K562 (cell line): ENCODE results near the gene C2orf72. TPM values are rescaled to one million over a fixed set of nuclear protein-coding genes. Genes with fewer than 3 reads are reported as not detected.

Experiments used
- ATAC-seq: fragments of 200-7000 bp; cut with Tn5 transposase; 3 replicates; pipeline ENCODE4 v1.9.1; 2020; ENCODE audit warnings: moderate library complexity
- BruUV-seq: library from RNA; stranded (reverse); fragments of 400-500 nt; replicated peaks from 2 replicates; lab custom pipeline; 2021; lab: Mats Ljungman, UMichigan
- CTCF ChIA-PET: fragments of 300-600 bp; formaldehyde crosslinking; extraction: SDS; loops from one replicate; lab custom pipeline; 2021; ENCODE audit warnings: low intra/inter-chr PET ratio; lab: Yijun Ruan, JAX
- POLR2A ChIA-PET: fragments of 300-600, 350-650 bp; sonication (Branson Sonifier 250); formaldehyde crosslinking; extraction: SDS; loops from one replicate; lab custom pipeline; 2021; ENCODE audit warnings: antibody characterized with exemption, inconsistent platforms; lab: Yijun Ruan, JAX
- DNase-seq, 4 experiments: peaks; one replicate each; pipeline versions ENCODE4 v3.0.0 to v3.0.0-alpha.2; 2011 to 2018; ENCODE audit warnings: low spot score in 3 of 4, mixed read lengths in 3 of 4; ENCODE audit errors: extremely low read depth in 1 of 4
- FAIRE-seq: peaks from 2 replicates; lab custom pipeline; 2011; peaks lifted over from hg19 to GRCh38; lab: Jason Lieb, UNC
- H2AFZ ChIP-seq: 2 replicates; pipeline ENCODE4 v1.6.0; 2011; ENCODE audit warnings: low read depth, low read length, control low read depth, inconsistent platforms
- H3K27ac ChIP-seq: fragments of 200-600 bp; 3 replicates; pipeline ENCODE4 v1.8.0; 2011; ENCODE audit warnings: low read depth, mild to moderate bottlenecking, control low read depth, inconsistent platforms, low read length, moderate library complexity, mixed read lengths; ENCODE audit errors: extremely low read depth
- H3K27me3 ChIP-seq, 2 experiments: fragments of 300-600 bp in 1 of 2; 2 replicates in 1 of 2; 3 replicates in 1 of 2; pipeline versions ENCODE4 v1.6.0 to v1.8.0; 2011; ENCODE audit warnings: inconsistent platforms in 2 of 2, low read length in 2 of 2, mild to moderate bottlenecking in 1 of 2, mixed read lengths in 1 of 2, moderate library complexity in 1 of 2; ENCODE audit not compliant: control insufficient read depth in 2 of 2, insufficient read depth in 2 of 2
- H3K36me3 ChIP-seq: fragments of 300-600 bp; 3 replicates; pipeline ENCODE4 v1.8.0; 2011; ENCODE audit warnings: mild to moderate bottlenecking, low read length, inconsistent platforms; ENCODE audit not compliant: control insufficient read depth, insufficient read depth
- H3K4me1 ChIP-seq, 2 experiments: fragments of 200-600 bp in 1 of 2; replicated peaks in 1 of 2; 2 replicates in 1 of 2; 3 replicates in 1 of 2; pipeline versions ENCODE4 v1.5.1 to v1.8.0; 2011; ENCODE audit warnings: inconsistent platforms in 2 of 2, low read length in 2 of 2, mild to moderate bottlenecking in 1 of 2, mixed read lengths in 1 of 2, moderate library complexity in 1 of 2; ENCODE audit not compliant: control insufficient read depth in 2 of 2, insufficient read depth in 2 of 2
- H3K4me2 ChIP-seq: 2 replicates; pipeline ENCODE4 v1.6.1; 2011; ENCODE audit warnings: low read length, control low read depth, inconsistent platforms, mixed read lengths; ENCODE audit not compliant: insufficient read depth
- H3K4me3 ChIP-seq: fragments of 200-600 bp; sonication (generic), shearing (Covaris generic); 2 replicates; pipeline ENCODE4 v1.5.1; 2016; ENCODE audit warnings: control low read depth, inconsistent platforms
- H3K79me2 ChIP-seq: fragments of 200-600 bp; 3 replicates; pipeline ENCODE4 v1.8.0; 2011; ENCODE audit warnings: low read length, inconsistent platforms; ENCODE audit not compliant: control insufficient read depth, insufficient read depth
- H3K9ac ChIP-seq, 2 experiments: 2 replicates each; pipeline versions ENCODE4 v1.6.0 to v1.6.1; 2011; ENCODE audit warnings: low read depth in 2 of 2, low read length in 2 of 2, control low read depth in 1 of 2, inconsistent platforms in 1 of 2, mild to moderate bottlenecking in 1 of 2, mixed read lengths in 1 of 2; ENCODE audit not compliant: insufficient read depth in 1 of 2
- H3K9me1 ChIP-seq: one replicate; pipeline ENCODE4 v1.6.0; 2011; ENCODE audit warnings: inconsistent platforms, mild to moderate bottlenecking, low read length, moderate library complexity; ENCODE audit not compliant: control insufficient read depth, insufficient read depth
- H3K9me3 ChIP-seq: replicated peaks from 2 replicates; pipeline ENCODE4 v1.5.1; 2011; ENCODE audit warnings: low read depth, low read length, inconsistent platforms; ENCODE audit not compliant: control insufficient read depth, insufficient read depth
- H4K20me1 ChIP-seq: replicated peaks from 2 replicates; pipeline ENCODE4 v1.6.1; 2011; ENCODE audit warnings: low read length, inconsistent platforms, mixed read lengths; ENCODE audit not compliant: control insufficient read depth, insufficient read depth
- BMI1 ChIP-seq: fragments of 150-350 bp; IDR thresholded peaks from 2 replicates; pipeline ENCODE4 v1.6.1; 2014; ENCODE audit warnings: low read length
- ESRRA ChIP-seq: fragments of 450-650 bp; IDR thresholded peaks from 2 replicates; pipeline ENCODE4 v1.6.1; 2014; ENCODE audit warnings: low read depth, mild to moderate bottlenecking, moderate library complexity, borderline replicate concordance
- MEIS2 ChIP-seq: fragments of 450-650 bp; IDR thresholded peaks from 2 replicates; pipeline ENCODE4 v1.6.1; 2014; ENCODE audit warnings: mild to moderate bottlenecking; ENCODE audit not compliant: partially characterized antibody
- TAF7 ChIP-seq: fragments of 450-650 bp; IDR thresholded peaks from 2 replicates; pipeline ENCODE4 v1.6.1; 2016; ENCODE audit warnings: missing genetic modification characterization, missing compliant biosample characterization
- TFAM ChIP-seq: fragments of 250-450 bp; sonication (Bioruptor Pico); conservative IDR thresholded peaks from 2 replicates; pipeline ENCODE4 v1.5.0; 2021; ENCODE audit warnings: mild to moderate bottlenecking, moderate library complexity
- ZBTB33 ChIP-seq: sonication (generic); formaldehyde crosslinking; IDR thresholded peaks from 2 replicates; pipeline ENCODE4 v1.8.1; 2023; ENCODE audit warnings: mild to moderate bottlenecking, missing genetic modification reagents
- WGBS: fragments of 100-300 bp; shearing (Covaris generic); methylation state at CpG from one replicate; pipeline ENCODE4 v1.1.6; 2016; ENCODE audit warnings: low coverage, mixed read lengths; ENCODE audit not compliant: insufficient coverage; ENCODE audit errors: missing lambda C conversion rate; 5-methylcytosine and 5-hydroxymethylcytosine counted together
- in situ Hi-C: fragments of 300-500 bp; cut with MboI; formaldehyde crosslinking; loops from 4 replicates; pipeline ENCODE4 v1.15.0; 2018; ENCODE audit warnings: inconsistent platforms, mixed read lengths
- intact Hi-C: fragments of 100-400 bp; cut with micrococcal nuclease; formaldehyde crosslinking; loops from 2 replicates; pipeline ENCODE4 v1.14.2; 2022
- polyA plus RNA-seq, 8 experiments: library from polyadenylated mRNA; depleted of rRNA in 4 of 8; stranded (reverse) in 5 of 8; unstranded in 3 of 8; fragments of >200 nt; fragmentation: Nextera tagmentation in 2 of 8; fragmentation: Illumina TruSeq in 1 of 8; extraction: Ambion mirVana in 2 of 8; extraction: Trizol in 1 of 8; gene quantifications; 2 replicates each; pipeline versions ENCODE4 v1.2.1 to v1.2.3, GENCODE V29; 2011 to 2014; ENCODE audit warnings: inconsistent platforms in 1 of 8, missing spikeins in 1 of 8
- total RNA-seq, 7 experiments: library from RNA; depleted of rRNA in 6 of 7; stranded (reverse); fragments of >200 nt in 6 of 7; fragmentation: Illumina TruSeq in 2 of 7; extraction: Trizol in 2 of 7; gene quantifications; 2 replicates each; pipeline versions ENCODE4 v1.2.1 to v1.2.3, GENCODE V29; 2011 to 2021; ENCODE audit warnings: low replicate concordance in 1 of 7
- TF ChIP-seq, protein P1 (sequence below): fragments of 450-650 bp; formaldehyde crosslinking; IDR thresholded peaks from 2 replicates; pipeline ENCODE4 v1.4.0; 2020; ENCODE audit warnings: mild to moderate bottlenecking, moderate library complexity
- TF ChIP-seq, protein P2 (sequence below): sonication (generic); formaldehyde crosslinking; IDR thresholded peaks from 2 replicates; pipeline ENCODE4 v1.8.1; 2023; ENCODE audit warnings: missing genetic modification reagents, mild to moderate bottlenecking, borderline replicate concordance
- TF ChIP-seq, protein P3 (sequence below): fragments of 450-650 bp; IDR thresholded peaks from 2 replicates; pipeline ENCODE4 v1.6.1; 2016; ENCODE audit warnings: missing biosample characterization, missing genetic modification characterization

C2orf72 gene
- total and polyA plus RNA-seq, 9 of the 15 experiments (the other 6 are each of a cell fraction or from before 2014, with no cell fraction given), result 0.08 to 0.18 (median 0.11) TPM; not detected in 6

- TF ChIP-seq, protein P1, sequence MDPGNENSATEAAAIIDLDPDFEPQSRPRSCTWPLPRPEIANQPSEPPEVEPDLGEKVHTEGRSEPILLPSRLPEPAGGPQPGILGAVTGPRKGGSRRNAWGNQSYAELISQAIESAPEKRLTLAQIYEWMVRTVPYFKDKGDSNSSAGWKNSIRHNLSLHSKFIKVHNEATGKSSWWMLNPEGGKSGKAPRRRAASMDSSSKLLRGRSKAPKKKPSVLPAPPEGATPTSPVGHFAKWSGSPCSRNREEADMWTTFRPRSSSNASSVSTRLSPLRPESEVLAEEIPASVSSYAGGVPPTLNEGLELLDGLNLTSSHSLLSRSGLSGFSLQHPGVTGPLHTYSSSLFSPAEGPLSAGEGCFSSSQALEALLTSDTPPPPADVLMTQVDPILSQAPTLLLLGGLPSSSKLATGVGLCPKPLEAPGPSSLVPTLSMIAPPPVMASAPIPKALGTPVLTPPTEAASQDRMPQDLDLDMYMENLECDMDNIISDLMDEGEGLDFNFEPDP (CRISPR knock-in tag), result no peak
- TF ChIP-seq TFAM, result no peak
- TF ChIP-seq, all 486 proteins: peak for 0
These were observed 26.0 kb downstream of the C2orf72 start (continued) for GRCh38 chr2:231063347-231063746.

DNA sequence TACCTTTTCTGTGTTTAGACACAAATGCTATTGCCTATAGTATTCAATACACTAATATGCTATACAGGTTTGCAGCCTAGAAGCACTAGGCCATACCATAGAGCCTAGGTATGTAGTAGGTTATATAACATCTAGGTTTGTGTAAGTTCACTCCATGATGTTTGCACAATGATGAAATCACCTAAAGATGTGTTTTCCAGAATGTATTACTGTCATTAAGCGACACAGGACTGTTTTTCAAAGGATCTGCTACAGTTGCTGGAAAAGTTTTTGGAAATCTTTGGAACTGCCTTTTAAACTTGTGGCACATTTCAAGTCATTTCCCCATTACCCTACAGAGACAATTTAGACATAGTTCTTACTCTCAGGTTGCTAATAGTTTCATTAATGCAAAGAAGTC lies 28.6 kb downstream of the C2orf72 start:
- CTCF ChIA-PET, result no interaction called here
- POLR2A ChIA-PET, result interaction anchor here (0.7 kb wide), 1 partner anchor 200 kb away, joined by 3 read pairs; no protein-coding TSS in a partner anchor
- H3K79me2 ChIP-seq, result peaks cover 17% of the 10 kb centered on the region
- TF ChIP-seq, protein P2, sequence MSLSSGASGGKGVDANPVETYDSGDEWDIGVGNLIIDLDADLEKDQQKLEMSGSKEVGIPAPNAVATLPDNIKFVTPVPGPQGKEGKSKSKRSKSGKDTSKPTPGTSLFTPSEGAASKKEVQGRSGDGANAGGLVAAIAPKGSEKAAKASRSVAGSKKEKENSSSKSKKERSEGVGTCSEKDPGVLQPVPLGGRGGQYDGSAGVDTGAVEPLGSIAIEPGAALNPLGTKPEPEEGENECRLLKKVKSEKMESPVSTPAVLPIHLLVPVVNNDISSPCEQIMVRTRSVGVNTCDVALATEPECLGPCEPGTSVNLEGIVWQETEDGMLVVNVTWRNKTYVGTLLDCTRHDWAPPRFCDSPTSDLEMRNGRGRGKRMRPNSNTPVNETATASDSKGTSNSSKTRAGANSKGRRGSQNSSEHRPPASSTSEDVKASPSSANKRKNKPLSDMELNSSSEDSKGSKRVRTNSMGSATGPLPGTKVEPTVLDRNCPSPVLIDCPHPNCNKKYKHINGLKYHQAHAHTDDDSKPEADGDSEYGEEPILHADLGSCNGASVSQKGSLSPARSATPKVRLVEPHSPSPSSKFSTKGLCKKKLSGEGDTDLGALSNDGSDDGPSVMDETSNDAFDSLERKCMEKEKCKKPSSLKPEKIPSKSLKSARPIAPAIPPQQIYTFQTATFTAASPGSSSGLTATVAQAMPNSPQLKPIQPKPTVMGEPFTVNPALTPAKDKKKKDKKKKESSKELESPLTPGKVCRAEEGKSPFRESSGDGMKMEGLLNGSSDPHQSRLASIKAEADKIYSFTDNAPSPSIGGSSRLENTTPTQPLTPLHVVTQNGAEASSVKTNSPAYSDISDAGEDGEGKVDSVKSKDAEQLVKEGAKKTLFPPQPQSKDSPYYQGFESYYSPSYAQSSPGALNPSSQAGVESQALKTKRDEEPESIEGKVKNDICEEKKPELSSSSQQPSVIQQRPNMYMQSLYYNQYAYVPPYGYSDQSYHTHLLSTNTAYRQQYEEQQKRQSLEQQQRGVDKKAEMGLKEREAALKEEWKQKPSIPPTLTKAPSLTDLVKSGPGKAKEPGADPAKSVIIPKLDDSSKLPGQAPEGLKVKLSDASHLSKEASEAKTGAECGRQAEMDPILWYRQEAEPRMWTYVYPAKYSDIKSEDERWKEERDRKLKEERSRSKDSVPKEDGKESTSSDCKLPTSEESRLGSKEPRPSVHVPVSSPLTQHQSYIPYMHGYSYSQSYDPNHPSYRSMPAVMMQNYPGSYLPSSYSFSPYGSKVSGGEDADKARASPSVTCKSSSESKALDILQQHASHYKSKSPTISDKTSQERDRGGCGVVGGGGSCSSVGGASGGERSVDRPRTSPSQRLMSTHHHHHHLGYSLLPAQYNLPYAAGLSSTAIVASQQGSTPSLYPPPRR, result no peak
- TF ChIP-seq ZBTB33 (CRISPR knock-in tag) (no peak), ESRRA (no peak), TAF7 (tag) (no peak), BMI1 (no peak), MEIS2 (no peak)
- TF ChIP-seq, protein P3, sequence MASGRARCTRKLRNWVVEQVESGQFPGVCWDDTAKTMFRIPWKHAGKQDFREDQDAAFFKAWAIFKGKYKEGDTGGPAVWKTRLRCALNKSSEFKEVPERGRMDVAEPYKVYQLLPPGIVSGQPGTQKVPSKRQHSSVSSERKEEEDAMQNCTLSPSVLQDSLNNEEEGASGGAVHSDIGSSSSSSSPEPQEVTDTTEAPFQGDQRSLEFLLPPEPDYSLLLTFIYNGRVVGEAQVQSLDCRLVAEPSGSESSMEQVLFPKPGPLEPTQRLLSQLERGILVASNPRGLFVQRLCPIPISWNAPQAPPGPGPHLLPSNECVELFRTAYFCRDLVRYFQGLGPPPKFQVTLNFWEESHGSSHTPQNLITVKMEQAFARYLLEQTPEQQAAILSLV (tag), result no peak

More for the DNA sequence above, 28.6 kb downstream of the C2orf72 start:
- Histone ChIP-seq H3K9ac (no peak overlapping the region), H3K4me1 (peaks cover 0 to 5% of the 10 kb centered on the region in 2 experiments; a peak in 1 of 5 replicates), H3K9me1 (no peaks in the 10 kb centered on the region), H3K9me3 (no peaks in the 10 kb centered on the region), H3K27me3 (no peaks in the 10 kb centered on the region), H3K27ac (no peak overlapping the region), H4K20me1 (no peaks in the 10 kb centered on the region), H3K36me3 (peaks cover 96% of the 10 kb centered on the region), H3K4me3 (no peak overlapping the region), H2AFZ (no peak overlapping the region), H3K4me2 (no peak overlapping the region)
- WGBS, result 93% methylated on average over 1 of the region's 1 CpG
- FAIRE-seq (no peak), ATAC-seq (no peak), DNase-seq (no peak)
- in situ Hi-C loops (no loop called here), intact Hi-C loops (loop anchor here (5.0 kb wide), 1 partner anchor 446 kb away; no protein-coding TSS in a partner anchor)
- BruUV-seq, result no TSS peak
